Fibroblast of peridontal ligament (primary cell): ENCODE results near the gene NPFF.
"Not testable (repeated sequence)": the region's sequence is repeated elsewhere in the genome, so short reads cannot be mapped to it uniquely, and the experiment has no call there.

Source experiments
- DNase-seq: peaks from one replicate; pipeline ENCODE4 v3.0.0-alpha.2; 2010; ENCODE audit errors: extremely low read depth

NPFF gene, protein sequence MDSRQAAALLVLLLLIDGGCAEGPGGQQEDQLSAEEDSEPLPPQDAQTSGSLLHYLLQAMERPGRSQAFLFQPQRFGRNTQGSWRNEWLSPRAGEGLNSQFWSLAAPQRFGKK

DNA sequence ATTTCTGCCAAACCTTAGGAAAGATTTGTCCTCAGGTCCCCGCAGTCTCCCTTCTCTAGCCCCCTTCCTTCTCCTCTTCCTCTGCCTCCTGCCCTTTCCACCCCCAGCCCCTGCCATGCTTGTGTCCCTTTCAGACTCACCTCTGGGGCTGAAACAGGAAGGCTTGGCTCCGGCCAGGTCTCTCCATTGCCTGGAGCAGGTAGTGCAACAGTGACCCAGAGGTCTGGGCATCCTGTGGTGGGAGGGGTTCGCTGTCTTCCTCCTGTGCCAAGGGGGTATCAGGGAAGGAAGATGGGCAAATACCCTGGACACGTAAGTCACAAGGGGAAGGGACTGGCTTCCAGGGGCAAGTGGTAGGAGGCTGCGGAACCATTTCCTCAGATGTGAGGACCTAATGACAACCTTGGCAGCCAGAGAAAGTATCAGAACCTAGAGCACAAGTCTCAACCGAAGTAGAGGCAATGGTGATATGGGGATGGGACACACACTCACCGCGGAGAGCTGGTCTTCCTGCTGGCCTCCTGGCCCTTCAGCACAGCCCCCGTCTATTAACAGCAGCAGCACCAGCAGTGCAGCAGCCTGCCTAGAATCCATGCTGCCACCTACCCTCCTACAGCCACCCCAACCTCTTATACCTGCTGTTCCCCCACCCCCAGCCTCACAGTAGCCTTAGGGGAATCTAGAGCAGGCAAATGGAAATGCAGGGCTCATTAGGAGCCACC, at the start of gene NPFF:
Gene NPFF, minus strand, starts transcription at position 604 of the 722 bp plus-strand sequence. Its CDS starts 10 bp downstream, at position 594.
- no peak for DNase-seq

DNA sequence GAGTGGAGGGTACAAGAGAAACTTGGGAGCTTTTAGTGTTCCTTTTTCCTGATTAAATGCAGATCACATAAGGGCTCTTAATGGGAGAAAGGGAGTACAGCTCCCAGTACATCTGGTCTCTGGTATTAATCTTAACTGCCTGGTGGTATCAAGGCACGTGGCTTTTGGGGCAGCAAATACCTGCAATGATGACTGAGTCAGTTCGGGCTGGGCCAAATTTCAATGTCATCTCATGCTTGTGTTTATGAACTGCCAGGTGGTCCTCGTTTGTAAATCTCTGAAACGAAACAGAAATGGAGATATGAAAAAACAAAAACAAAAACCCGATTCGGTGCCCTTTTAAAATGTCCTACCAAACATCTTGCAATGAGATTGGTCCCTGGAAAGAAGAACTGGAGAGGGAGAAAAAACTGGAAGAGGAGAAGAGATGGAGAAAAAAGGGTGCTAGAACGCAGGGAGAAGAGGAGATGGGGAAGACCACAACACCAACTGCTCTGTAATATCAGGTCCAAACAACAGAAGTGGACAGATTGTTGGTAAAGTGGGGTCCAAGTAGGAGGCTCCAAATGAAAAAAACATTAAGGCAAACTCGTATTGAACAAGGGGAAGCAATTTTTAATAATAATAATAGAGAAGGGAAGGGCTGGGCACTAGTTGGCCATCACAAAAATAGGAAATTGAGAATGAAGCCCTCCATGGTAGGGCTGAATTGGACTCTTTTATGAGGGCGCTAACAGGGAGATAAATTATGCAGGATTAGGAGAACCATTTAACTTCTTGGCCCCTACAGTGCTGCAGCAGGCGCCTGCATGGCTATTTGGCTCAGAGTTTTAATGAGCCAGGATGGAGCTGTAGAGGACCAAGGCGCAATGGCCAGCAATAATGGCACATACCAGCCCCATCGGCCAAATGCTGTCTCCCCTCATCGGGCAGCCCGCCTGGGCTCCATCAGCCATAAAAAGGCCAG, 45.4 kb upstream of the NPFF start:
- DNase-seq = no peak

DNA sequence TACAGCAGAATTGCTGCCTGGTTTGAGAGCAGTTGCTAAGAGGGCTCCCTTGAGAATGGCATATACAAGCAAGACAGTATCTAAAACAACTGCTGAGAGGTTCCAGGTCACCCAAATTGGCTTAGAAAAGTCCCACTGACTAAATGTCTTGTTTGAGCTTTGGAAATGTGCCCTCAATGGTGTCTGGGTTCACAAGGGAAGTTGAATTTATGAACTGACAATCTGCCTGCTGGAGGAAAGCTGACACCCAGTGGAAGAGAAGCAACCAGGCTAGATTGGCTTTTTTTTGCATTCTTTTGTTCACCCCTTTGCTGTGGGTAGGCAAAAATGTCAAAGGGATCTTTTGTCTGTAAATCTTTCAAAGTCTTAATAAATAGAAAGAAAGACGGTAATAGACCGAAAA, 44.6 kb upstream of the NPFF start:
- DNase-seq = no peak

DNA sequence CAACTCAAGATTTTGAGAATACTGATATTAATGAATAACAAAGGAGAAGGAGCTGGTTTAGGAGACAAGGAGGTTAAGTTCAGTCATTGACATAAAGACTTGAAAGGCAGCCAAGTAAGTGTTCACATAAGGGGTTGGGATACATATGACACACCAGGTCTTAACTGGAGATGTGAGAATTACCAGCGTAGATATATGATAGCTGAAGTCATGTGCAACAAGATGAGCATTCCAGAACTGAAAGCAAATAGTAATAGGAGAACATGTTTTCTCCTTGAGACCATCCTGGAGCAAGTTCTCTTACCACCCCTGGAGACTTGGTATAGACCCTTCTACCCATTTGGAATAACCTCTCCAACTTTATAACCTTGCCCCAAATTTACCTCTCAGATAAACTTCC, 43.3 kb upstream of the NPFF start:
- DNase-seq = no peak

DNA sequence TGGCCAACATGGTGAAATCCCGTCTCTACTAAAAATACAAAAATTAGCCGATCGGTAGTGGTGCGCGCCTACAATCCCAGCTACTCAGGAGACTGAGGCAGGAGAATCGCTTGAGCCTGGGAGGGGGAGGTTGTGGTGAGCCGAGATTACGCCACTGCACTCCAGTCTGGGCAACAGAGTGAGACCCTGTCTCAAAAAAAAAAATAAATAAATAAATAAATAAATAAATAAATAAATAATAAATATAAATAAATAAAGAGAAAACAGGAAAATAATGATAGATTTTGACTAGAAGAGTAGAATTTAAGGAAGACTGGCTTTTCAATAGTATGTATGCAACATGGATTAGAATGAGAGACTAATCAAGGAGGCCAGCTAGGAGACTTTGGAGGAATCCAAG, 42.8 kb upstream of the NPFF start:
- DNase-seq = not testable (repeated sequence)

DNA sequence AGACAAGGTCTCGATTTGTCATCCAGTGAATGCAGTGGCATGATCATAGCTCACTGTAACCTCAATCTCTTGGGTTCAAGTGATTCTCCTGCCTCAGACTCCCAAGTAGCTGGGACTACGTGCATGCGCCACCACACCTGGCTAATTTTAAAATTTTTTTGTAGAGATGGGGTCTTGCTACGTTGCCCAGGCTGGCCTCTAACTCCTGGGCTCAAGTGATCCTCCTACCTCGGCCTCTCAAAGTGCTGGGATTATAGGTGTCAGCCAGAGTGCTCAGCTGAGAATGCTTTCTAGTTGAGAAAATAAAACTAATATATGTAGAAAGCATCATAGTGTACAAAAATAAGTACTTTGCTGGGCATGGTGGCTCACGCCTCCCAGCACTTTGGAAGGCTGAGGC, 41.1 kb upstream of the NPFF start:
- not testable (repeated sequence) for DNase-seq

DNA sequence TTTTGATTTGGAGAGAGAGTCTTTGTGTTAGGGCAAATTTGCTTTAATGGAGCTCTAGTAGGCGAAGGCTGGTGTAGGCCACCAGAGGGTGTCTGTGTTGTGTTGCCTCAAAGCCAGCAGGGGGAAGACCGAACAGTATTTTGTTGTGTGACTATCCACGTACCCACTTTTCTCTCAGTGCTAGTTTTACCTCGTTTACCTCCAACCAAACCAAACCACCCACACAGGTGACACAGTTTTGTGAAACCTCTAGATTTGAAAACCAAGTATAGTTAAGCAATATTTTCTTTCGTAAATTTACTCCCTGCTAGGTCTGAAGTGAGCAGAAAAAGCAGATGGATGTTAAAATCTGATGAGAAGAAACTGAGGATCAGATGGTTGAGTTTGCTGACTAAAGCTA, 36.3 kb upstream of the NPFF start:
- peak; percentile 83 for DNase-seq

DNA sequence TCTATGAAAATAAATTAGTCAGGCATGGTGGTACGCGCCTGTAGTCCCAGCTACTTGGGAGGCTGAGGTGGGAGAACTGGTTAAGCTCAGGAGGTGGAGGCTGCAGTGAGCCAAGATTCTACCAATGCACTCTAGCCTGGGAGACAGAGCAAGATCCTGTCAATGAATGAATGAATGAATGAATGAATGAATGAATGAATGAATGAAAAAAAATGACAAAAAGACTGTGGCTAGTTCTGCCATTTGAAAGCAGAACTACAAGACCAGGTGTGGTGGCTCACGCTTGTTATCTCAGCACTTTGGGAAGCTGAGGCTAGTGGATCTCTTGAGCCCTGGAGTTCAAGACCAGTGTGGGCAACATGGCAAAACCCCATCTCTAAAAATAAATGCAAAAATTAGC, 32.2 kb upstream of the NPFF start:
- no peak for DNase-seq

DNA sequence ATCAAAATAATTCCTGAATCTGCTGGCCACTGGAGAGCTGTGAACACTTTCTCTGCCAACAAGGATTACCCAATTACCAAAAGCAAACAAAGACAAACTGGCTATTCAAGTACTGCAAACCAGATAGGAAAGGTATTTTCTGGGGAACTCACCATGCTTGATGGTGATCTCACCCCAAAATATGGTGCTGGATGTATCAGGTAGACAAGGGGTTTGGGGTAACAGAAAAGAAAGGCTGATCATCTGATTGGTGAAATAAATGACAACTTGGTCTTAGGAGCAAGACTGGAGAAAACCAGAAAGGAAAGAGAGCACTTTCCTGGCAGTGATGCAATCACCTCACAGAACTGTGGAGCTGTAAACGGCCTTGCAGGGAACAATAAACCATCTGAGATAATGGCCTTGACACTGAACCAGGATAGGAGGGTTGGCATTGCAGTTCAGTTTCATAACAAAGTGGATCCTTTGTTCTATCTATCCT, 31.0 kb upstream of the NPFF start:
- peak; percentile 73 for DNase-seq

DNA sequence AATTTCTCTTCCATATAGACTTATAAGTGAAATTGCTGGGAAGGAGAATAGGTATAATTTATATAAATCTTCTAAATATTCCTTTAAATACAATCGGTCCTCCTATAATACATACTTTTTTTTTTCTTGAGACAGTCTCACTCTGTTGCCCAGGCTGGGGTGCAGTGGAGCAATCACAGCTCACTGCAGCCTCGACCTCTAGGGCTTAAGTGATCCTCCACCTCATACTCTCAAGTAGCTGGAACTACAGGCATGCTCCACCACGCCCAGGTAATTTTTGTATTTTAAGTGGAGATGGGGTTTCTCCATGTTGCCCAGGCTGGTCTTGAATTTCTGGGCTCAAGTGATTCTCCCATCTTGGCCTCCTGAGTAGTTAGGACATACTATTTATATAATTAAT, 29.7 kb upstream of the NPFF start:
- DNase-seq = no peak

DNA sequence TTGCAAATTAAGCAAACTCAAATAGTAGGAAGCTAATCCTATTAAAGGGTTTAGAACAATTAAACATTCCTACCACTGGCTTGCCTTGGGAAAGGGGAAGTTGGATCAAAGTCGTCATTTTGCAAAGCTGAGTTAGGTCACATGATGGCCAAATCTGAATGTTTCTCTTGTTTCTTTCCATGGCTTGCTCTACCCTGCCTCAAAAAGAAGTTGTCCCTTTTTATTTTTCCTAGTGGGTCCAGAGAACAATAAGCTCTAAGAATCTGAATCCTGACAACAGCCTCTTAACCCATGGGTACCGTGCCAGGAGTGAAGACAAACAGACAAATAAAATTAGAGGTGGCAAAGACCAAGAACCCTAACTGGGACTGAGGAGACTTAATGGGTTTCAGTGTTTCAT, 26.2 kb upstream of the NPFF start:
- DNase-seq = no peak

DNA sequence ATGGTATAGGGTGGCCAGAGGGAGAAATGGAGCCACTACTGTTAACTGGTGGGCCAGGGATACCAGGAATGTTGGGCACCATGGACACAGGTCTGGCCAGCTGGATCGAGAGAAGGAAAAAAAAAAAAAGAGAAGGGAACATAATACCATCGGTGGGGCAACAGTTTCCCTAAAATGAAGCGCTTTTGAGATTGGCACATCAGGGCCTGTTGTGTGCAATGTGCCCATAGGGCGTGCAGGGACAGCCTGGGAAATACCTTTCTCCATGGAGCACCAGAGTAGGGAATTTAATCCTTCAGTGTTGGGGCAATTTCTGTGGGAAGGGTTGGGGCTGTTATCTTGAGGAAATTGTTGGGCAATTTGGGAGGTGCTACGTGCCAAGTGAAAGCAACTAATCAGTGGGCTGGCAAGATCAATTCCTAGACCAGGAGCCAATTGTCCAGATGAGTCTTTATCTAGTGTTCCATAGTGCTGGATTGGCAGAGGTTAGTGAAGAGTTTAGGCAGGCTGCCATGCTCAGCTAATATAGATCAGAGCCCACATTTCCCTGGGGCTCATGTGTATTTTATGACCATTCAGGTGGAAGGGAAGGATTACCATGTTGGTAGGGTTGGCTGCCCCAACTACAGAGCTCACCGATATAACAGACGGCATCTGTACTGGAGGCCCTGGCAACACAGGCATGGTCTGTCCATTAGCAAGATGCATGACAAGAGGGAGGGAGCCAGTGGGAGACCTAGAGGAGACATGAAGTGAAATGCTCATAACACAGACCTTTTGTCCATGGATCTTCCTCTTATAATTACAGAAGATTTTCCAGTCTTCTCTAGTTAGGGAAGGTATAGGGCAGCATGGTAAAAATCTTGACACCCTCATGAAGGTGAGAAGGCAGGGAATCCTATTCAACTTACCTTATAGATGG, 25.5 kb upstream of the NPFF start:
- no peak for DNase-seq

DNA sequence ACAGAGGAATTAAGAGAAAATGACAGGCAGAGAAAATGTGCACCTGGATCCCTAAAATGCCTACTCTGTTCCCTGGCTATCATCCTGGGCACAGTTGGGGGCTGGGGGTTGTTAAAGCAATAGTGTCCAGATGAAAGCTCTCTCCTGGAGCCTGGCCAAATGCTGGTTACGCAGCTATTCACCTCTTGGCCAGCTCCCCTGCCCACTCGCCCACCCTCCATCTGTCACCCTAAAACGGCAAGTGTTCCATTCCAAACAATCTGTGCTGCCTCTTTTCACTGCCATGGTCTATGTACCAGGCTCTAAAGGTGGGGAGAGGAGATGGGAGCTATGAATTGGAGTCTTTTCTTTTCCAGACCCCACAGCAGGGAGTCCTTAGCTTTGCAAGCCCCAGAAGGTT, 24.7 kb upstream of the NPFF start:
- no peak for DNase-seq

DNA sequence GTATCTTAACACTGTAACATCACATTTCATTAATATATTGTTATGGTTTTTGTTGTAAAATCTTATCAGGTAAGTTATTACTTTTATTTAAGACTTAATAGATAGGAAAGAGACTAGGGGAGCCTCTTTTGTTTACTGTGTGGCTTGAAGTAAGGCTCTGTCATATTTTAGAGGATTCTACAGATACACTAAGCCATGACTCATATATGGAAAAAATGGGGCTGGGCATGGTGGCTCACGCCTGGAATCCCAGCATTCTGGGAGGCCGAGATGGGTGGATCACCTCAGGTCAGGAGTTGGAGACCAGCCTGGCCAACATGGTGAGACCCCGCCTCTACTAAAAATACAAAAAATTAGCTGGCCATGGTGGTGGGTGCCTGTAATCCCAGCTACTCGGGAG, 23.6 kb upstream of the NPFF start:
- DNase-seq = peak; percentile 27

DNA sequence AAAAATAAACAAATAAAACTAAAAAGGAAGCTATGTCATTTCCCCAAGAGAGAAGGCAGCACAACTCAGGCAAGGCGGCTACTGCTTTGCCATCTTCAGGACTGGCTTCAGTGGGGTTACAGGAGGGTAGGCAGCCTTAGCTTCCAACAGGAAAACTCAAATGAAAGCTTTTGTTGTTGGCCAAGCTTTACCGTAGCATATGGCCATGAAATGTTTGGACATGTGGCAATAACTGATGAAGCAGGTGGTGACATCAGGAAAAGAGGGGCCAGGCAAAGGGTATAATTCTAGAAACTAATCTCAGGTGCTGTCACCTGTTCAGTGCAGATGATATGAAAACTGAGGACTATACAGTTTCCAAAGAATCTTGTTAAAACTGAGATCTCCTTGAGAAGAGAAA, 22.8 kb upstream of the NPFF start:
- DNase-seq = no peak

DNA sequence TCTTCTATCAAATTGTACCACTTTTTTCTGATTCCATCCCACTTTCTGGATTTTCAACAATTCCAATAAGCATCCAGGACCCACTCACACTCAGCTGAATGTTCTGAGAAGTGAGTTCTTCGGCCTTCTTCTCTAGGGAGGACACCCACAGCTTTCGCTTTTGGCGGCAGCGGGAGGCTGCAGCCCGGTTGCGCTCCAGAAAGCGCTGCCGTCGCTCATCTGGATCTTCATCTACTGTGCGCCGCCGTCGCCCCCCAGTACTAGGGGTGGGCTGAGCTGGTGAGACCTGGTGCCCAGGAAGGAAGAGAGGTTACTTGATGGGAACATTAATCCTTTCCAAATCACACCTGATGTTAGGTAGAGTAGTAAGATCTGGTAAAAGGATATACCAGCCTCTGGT, 17.2 kb upstream of the NPFF start:
- DNase-seq = no peak

DNA sequence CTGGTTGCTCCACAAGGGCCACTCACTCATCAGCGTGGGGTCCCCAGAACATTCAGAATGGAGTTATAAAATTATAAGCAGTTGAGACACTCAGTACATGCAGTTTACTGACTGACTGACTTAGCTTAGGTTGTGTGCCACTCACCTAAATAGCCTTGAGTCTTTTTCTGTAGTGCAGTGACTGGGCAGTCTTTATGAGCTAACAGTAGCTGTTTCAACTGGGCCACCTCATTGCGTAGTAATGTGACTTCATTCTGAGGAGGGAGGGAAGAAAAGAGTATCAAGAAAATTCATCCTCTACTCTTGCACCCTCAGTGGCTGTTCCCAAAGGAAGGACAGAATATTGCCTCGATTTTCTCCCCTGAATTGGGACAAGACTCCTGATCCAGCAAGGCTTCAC, 15.8 kb upstream of the NPFF start:
- DNase-seq = no peak

DNA sequence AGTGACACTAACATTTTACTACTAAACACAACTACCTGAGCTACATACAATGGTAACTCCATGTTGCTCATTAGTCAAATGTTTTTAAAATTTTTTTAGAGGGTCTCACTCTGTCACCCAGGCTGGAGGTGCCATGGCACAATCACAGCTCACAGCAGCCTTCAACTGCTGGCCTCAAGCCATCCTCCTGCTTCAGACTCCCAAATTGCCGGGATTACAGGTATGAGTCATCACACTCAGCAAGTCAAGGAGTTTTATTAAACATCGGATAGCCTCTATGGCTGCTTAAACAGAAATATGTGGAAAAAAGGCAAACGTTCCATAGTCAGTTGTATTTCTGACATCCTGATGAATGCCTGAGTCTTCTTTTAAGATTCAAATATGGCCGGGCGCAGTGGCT, 11.1 kb upstream of the NPFF start:
- DNase-seq = no peak

DNA sequence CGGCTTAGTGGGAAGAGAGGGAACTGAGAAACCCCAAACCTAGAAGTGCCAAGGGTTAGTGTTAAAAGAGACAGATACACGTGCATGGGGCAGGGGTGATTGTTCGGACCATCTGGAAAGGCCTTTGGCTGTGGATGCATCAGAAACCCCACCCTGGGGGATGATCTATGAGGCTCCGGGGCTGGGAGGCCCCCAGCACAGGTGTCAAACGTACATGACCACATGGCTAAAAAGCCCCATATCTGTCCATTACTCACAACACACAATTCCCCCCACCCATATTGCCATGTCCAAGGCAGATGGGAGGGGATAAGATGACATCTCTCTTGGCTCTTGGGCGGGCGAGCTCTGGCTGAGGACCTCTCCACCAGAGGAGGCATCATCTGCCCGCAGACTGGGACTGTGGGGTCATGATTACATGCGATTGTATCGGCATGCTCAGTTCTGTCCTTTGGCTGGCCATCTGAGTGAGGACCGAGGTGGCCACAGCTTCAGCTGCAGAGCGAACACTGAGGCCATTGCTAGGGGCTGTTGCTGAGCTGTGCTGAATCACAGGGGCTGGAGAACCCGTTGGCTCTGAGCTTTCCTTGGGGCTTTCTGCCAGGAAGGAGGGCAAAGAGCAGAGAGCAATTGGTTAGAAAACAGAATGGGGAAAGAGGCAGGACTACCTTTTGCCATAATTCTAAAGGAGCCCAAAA, 9.6 kb upstream of the NPFF start:
- DNase-seq = no peak

DNA sequence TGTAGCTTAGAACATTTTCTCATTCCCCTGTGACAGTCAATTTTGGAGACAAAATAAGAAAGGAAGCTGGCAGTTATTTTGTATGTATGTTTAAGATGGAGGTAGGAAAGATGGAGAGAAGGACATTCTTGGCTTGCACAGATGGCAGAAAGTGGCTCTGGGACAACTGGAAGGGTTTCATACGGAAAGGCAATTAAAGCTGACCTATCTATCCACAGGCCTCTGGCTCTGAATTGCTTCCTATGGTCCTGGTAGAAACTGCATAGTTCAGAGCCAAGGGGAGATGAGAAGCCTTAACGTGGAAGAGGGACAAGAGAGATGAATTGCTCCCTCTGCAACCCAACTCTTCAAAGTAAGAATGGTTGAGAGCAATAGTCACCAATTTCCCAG, 8.0 kb upstream of the NPFF start:
- no peak for DNase-seq
